Small intestine (tissue), 7 donors: ENCODE measurements around the gene RAMACL. TPM values are rescaled to one million over a fixed set of nuclear protein-coding genes. Genes with fewer than 3 reads are reported as not detected.

Source experiments
- DNase-seq, 2 donors: peaks; one replicate each; pipeline versions ENCODE4 v3.0.0 to v3.0.0-alpha.2; 2013
- FAIRE-seq: peaks from 2 replicates; lab custom pipeline; 2012; peaks lifted over from hg19 to GRCh38; lab: Jason Lieb, UNC
- H3K27ac ChIP-seq, 3 donors: one replicate each; pipeline ENCODE4 v1.5.1; 2013; ENCODE audit warnings: low read length in 2 of 3, mild to moderate bottlenecking in 2 of 3, control low read depth in 1 of 3, inconsistent platforms in 1 of 3, low read depth in 1 of 3, moderate library complexity in 1 of 3
- H3K27me3 ChIP-seq, 3 donors: one replicate each; pipeline ENCODE4 v1.6.1; 2013; ENCODE audit warnings: low read length in 3 of 3, inconsistent platforms in 1 of 3; ENCODE audit not compliant: control insufficient read depth in 3 of 3, insufficient read depth in 3 of 3
- H3K36me3 ChIP-seq, 3 donors: one replicate each; pipeline ENCODE4 v1.6.1; 2013; ENCODE audit warnings: low read length in 3 of 3, inconsistent platforms in 1 of 3, low read depth in 1 of 3, mild to moderate bottlenecking in 1 of 3, moderate library complexity in 1 of 3; ENCODE audit not compliant: control insufficient read depth in 3 of 3, insufficient read depth in 2 of 3
- H3K4me1 ChIP-seq, 3 donors: one replicate each; pipeline ENCODE4 v1.6.1; 2013; ENCODE audit warnings: low read length in 2 of 3, inconsistent platforms in 1 of 3, low read depth in 1 of 3, mild to moderate bottlenecking in 1 of 3, moderate library complexity in 1 of 3; ENCODE audit not compliant: control insufficient read depth in 3 of 3, insufficient read depth in 2 of 3
- H3K4me3 ChIP-seq, 3 donors: one replicate each; pipeline ENCODE4 v1.5.1; 2013; ENCODE audit warnings: low read length in 3 of 3, control low read depth in 1 of 3, inconsistent platforms in 1 of 3, low read depth in 1 of 3, mild to moderate bottlenecking in 1 of 3, moderate library complexity in 1 of 3
- H3K9me3 ChIP-seq, 2 donors: one replicate each; pipeline ENCODE4 v1.6.1; 2013; ENCODE audit warnings: low read depth in 1 of 2, low read length in 1 of 2; ENCODE audit not compliant: control insufficient read depth in 2 of 2, insufficient read depth in 1 of 2
- WGBS, 3 donors: extraction: QIAGEN DNeasy Blood & Tissue Kit; methylation state at CpG; one replicate each; pipeline ENCODE4 v1.1.7; 2013; 5-methylcytosine and 5-hydroxymethylcytosine counted together
- polyA plus RNA-seq, 4 donors: library from polyadenylated mRNA; stranded (reverse) in 3 of 4; unstranded in 1 of 4; fragments of 200-250 nt in 3 of 4; fragments of 120-200 nt in 1 of 4; gene quantifications; one replicate each; pipeline versions ENCODE4 v1.2.1 to v1.2.3, GENCODE V29; 2013
- donor health status: healthy with polysubstance abuse.
- donor health status: control.
- donor health status: control.
- donor health status: Bipolar disorder and iron deficiency.
- donor health status: healthy.

Gene RAMACL
- polyA plus RNA-seq, 4 donors: 0.16 to 0.24 TPM; not detected in 2

DNA sequence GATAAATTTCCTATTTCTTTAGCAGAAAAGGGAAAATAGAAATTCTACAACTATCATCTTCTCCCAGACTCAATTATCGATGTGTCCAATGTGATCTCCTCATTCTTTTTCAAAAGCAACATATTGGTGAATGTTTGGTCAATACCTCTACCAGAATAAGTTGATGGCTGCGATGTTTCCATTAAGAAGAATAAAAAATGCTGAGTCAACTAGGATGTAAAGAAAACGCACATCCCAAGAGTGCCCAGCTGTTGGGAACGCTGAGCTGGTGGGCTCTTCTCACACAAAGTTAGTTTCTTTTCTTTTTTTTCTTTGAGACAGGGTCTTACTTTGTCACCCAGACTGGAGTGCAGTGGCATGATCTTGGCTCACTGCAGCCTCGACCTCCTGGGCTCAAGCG lies 39.8 kb downstream of the RAMACL start:
- DNase-seq: no peak
- peaks cover 0 to 1% (median 0%) of the 10 kb centered on the region in 3 donors for H3K27me3 ChIP-seq
- H3K36me3 ChIP-seq: no peaks in the 10 kb centered on the region
- H3K4me3 ChIP-seq: no peak overlapping the region
- WGBS, 3 donors: 87 to 96% (median 93%) methylated on average over 6 of the region's 6 CpGs
- H3K4me1 ChIP-seq: peaks cover 0 to 5% (median 0%) of the 10 kb centered on the region in 3 donors
- H3K9me3 ChIP-seq: no peaks in the 10 kb centered on the region
- H3K27ac ChIP-seq: no peak overlapping the region
- FAIRE-seq: no peak

DNA sequence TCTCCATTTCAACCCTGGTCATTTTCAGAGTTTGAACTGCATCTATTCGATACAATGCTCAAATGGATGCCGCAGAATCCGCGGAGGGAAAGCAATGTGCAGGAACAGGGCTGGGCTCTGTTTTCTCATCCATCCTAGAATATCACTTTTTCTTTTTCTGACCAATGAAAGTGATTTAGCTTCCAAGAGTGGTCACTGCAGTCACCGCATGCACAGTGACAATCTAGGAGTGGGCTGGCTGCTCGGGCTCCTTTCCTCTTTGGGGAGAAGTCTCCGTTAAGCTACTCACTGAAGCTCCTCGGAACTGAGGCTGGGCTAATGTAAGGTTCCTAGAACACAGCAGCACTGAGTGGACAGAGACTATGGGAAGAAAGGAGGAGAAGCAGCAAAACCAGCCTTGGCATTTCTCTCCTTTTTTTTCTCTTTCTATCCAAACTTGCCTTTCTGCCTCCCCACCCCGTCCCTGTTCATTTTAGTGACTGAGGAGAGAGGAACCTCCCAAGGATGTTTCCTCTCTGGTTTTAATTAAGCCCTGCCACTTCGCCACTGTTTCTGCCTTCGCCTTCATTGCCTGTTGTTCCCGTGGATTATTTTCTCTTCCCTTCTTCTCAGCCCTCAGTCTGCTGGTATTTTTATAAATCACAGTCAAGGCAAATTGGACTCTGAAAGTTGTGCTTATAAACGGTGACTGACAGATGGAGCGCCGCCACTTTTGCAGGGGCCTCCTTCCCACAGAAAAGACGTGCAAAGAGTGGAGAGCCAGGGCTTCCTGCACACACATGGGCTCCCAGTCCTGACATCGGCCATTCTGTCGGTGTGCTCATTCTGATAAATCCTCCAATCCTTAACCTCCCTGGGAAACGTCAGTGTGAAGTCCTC lies 41.1 kb downstream of the RAMACL start:
- 88 to 94% (median 91%) methylated on average over 19 of the region's 19 CpGs for WGBS, 3 donors
- no peak for DNase-seq
- no peaks in the 10 kb centered on the region for H3K9me3 ChIP-seq
- H3K36me3 ChIP-seq: no peaks in the 10 kb centered on the region
- FAIRE-seq: no peak
- H3K27me3 ChIP-seq: no peaks in the 10 kb centered on the region
- H3K4me3 ChIP-seq: no peak overlapping the region
- no peak overlapping the region for H3K27ac ChIP-seq
- H3K4me1 ChIP-seq: peaks cover 0 to 7% (median 0%) of the 10 kb centered on the region in 3 donors

DNA sequence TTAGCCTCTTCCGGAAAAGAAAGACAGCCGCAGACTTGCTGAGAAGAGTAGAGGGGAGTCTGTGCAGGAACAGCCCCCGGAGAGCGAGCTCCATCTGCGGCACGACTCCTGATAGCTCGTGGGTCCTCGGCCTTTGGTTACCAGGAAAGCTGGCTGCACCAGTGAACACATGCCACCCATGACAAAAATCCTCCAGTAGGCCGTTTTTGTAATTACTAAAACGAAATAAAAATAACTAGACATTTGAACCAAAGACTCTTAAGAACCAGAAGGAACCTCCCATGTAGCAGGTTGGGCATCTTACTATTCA lies 42.2 kb downstream of the RAMACL start:
- Histone ChIP-seq H3K9me3 (no peaks in the 10 kb centered on the region), H3K36me3 (no peaks in the 10 kb centered on the region), H3K4me1 (peaks cover 0 to 7% (median 0%) of the 10 kb centered on the region in 3 donors), H3K27ac (no peak overlapping the region), H3K4me3 (no peak overlapping the region), H3K27me3 (no peaks in the 10 kb centered on the region)
- WGBS, 3 donors: 90 to 96% (median 92%) methylated on average over 10 of the region's 10 CpGs
- no peak for FAIRE-seq
- DNase-seq: no peak

DNA sequence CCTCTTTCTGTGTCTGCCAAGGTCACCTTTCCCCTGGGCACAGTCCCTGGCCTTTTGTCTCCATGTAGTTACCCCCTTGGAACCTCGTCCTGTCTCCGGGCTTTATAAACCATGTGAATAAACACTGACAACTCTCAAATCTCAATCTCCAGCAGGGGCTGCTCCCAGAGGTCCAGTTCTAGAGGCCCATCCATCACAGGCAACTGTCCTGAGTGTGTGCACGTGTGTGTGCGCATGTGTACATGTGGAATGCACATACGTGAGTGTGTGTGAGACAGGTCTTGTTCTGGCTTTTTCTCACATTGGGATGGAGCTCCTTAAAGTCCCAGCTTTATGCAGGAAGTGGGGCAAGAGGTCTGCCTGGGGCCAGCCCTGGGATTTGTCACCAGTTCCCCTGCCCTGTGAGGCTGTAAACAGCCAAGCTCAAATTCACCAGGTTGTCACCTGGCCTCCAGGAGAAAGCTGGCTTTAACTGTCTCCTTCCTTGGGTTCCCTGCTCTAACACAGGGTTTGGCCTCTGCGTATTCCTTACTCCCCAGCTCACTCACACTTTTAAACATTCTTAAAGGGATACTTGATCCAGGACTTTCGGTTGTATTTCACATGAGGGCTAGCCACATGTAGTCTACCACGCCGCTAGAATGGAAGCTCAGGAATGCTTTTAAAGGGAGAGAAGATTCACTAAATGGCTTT lies 42.7 kb downstream of the RAMACL start:
- FAIRE-seq (no peak), DNase-seq (no peak)
- peaks cover 0 to 7% (median 0%) of the 10 kb centered on the region in 3 donors for H3K4me1 ChIP-seq
- 89 to 92% (median 90%) methylated on average over 9 of the region's 9 CpGs for WGBS, 3 donors
- no peak overlapping the region for H3K4me3 ChIP-seq
- no peaks in the 10 kb centered on the region for H3K9me3 ChIP-seq
- H3K27ac ChIP-seq: no peak overlapping the region
- no peaks in the 10 kb centered on the region for H3K27me3 ChIP-seq
- H3K36me3 ChIP-seq: no peaks in the 10 kb centered on the region

DNA sequence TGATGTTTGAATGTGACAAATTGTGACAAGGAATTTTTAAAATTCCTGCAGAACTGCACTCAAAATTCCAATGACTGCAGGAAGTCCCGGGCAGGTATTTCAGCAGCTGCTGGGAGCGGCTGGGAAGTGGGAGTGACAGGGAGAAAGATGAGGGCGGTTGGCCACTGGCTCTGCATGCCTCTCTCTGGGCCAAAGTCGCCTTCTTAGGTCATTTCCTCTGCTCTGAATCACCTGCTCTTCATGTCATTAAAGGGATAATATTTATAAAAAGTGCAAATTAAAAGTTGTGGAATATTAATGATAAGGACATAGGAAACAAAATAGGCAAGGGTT lies 43.9 kb downstream of the RAMACL start:
- H3K4me3 ChIP-seq: no peak overlapping the region
- no peaks in the 10 kb centered on the region for H3K27me3 ChIP-seq
- peak overlapping the region in 1 of 3 donors; percentile 59 for H3K27ac ChIP-seq
- no peaks in the 10 kb centered on the region for H3K36me3 ChIP-seq
- no peak for FAIRE-seq
- WGBS, 3 donors: 18 to 47% (median 36%) methylated on average over 4 of the region's 4 CpGs
- H3K4me1 ChIP-seq: peaks cover 0 to 7% (median 0%) of the 10 kb centered on the region in 3 donors
- no peaks in the 10 kb centered on the region for H3K9me3 ChIP-seq
- peak; percentile 11 to 78 for DNase-seq

DNA sequence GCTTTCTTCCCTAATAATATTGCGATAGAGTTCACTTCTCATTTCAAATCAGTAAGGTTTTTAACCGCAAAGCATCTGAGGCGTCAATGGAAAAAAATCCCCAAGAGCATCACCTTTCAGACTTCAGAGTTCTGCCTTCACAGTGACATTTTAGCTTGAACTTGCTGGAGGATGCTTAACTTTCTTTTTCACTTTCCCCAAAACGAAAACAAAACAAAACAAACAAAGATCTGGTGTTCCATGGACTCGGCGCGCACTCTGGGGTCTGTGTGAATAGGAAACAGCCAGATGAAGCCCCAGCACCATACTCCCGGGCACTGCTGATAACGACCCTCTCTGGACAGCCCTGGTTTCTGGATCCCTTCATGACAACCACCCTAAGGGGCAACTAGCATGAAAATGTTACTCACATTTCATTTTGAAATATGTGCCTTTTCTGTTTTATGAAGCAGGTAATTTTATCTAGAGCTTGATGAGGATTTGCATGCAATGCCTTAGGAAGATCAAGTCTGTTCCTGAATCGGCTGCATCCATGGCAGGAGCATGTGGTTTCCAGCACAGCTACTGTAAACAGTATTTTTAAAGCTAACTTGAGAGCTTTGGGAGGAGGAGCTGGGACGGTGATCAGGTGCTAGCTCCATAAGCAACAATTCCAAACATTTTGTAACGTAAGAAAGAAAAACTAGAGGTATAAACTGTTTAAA lies 44.5 kb downstream of the RAMACL start:
- Histone ChIP-seq H3K4me3 (peak overlapping the region in 1 of 3 donors; percentile 36), H3K9me3 (no peaks in the 10 kb centered on the region), H3K27me3 (no peaks in the 10 kb centered on the region), H3K4me1 (peaks cover 0 to 7% (median 0%) of the 10 kb centered on the region in 3 donors), H3K36me3 (no peaks in the 10 kb centered on the region), H3K27ac (peak overlapping the region in 1 of 3 donors; percentile 59)
- 28 to 55% (median 33%) methylated on average over 12 of the region's 12 CpGs for whole genome bisulfite sequencing, 3 donors
- FAIRE-seq (no peak), DNase-seq (peak in 1 of 2 donors; percentile 32)

DNA sequence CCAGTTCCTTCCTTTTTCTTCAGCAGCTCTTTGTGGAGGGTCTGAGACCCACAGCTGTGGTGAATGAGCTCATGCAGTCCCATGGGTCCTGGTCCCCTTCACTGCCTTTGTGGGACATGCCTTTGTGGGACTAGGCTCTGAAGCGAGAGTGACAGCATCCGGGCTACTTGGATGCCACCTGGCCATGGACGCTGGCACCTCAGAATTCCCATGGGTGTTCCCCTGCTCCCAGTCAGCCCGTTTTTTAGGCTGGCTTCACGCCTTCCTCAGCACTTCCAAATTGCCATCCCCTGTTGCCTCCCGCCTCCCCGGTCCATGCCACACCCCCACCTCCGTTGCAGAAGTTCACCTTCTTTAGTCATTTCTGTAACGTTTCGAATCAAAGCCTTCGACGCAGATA lies 45.1 kb downstream of the RAMACL start:
- DNase-seq (no peak), FAIRE-seq (no peak)
- Histone ChIP-seq H3K4me1 (peaks cover 0 to 7% (median 0%) of the 10 kb centered on the region in 3 donors), H3K36me3 (no peaks in the 10 kb centered on the region), H3K27me3 (no peaks in the 10 kb centered on the region), H3K9me3 (no peaks in the 10 kb centered on the region), H3K27ac (peak overlapping the region in 1 of 3 donors; percentile 65), H3K4me3 (no peak overlapping the region)
- WGBS, 3 donors: 76 to 81% (median 80%) methylated on average over 12 of the region's 12 CpGs

DNA sequence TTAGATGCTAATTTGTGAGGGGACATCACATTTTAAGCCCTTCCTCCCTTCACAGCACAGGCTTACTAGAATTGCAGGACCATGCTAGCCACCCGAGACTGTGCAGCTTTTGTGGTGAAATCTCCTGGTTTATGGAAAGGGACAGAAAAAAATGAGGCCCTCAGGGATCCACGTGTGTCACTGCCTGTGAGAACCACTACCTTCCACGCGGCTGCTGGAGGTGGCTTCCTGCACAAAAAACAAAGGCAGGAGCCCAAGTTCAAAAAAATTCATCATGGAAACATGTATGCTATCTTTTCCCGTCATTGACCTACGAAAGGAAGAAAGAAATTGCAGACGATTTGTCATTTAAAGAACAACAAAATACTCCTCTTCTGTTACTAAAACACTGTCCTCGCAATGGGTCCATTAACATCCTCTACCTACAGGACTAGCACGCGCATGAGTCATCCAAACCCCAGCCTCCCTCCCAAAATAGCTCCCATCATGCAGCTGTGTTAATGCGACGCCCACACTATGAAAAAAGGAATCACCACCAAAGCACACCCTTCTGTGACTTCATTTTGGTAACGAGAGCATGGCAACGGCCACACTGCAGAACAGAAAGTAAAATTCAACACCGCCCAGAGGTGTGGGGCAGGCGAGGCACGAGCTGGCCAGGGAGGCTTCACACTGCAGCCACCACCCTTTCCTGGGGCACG lies 45.7 kb downstream of the RAMACL start:
- no peak for FAIRE-seq
- peaks cover 0 to 3% (median 0%) of the 10 kb centered on the region in 3 donors for H3K36me3 ChIP-seq
- peaks cover 0 to 7% (median 0%) of the 10 kb centered on the region in 3 donors for H3K4me1 ChIP-seq
- WGBS, 3 donors: 48 to 64% (median 59%) methylated on average over 18 of the region's 18 CpGs
- no peaks in the 10 kb centered on the region for H3K9me3 ChIP-seq
- H3K27me3 ChIP-seq: no peaks in the 10 kb centered on the region
- peak overlapping the region in 1 of 3 donors; percentile 65 for H3K27ac ChIP-seq
- DNase-seq: peak in 1 of 2 donors; percentile 48
- no peak overlapping the region for H3K4me3 ChIP-seq
